ENCODE measurements around the gene DPY19L2.
A peak's percentile ranks its signal among the peaks of the same experiment; 100 is the strongest.
"Not testable (repeated sequence)": the region's sequence is repeated elsewhere in the genome, so short reads cannot be mapped to it uniquely, and the experiment has no call there.

The DPY19L2 gene

DNA sequence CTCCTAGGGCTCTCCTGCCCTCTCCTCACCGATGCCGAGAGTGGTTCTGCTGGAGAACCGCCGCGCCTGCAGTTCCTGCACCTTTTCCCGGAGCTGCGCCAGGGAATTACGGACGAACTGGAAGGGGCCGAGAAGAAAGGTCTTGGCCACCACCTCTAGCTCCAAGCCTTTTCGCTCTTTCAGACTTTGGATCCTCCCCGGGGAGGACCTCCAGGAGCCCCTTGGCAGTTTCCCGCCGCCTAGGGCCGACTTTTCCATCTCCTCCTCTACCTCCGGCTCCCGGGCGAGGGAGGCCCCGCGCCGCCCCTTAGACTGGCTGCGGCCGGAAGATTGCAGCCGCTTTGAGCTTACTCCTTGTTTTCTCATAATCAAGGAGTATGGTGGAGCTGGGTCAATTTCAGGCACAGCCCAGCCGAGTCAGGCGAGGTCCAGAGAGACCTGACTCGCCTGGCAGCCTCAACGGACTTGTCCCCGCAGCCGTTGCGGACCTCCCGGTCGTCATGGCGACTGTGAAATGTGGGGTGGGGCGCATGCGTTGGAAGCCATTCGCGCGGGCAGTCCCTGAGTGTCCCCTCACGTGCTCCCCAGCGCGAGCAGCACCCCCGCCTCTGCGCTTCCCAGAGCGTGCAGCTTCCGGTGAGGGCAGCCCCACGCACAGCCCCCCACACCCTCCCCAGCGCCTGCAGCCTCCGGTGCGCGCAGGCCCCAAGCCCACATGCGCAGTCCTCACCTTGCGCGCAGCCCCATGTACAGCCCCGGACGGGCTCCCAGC lies at the start of gene DPY19L2:
TSS of gene DPY19L2 (minus strand) at position 466 of the 772 bp plus-strand sequence. CDS start at position 366, 100 bp downstream.
- peak; percentile 61 for DNase-seq

GRCh38 chr12:63716891-63717290 lies 48.6 kb upstream of the DPY19L2 start:
- not testable (repeated sequence) for DNase-seq

GRCh38 chr12:63715107-63715625 lies 46.9 kb upstream of the DPY19L2 start:
- DNase-seq, result not testable (repeated sequence)

DNA sequence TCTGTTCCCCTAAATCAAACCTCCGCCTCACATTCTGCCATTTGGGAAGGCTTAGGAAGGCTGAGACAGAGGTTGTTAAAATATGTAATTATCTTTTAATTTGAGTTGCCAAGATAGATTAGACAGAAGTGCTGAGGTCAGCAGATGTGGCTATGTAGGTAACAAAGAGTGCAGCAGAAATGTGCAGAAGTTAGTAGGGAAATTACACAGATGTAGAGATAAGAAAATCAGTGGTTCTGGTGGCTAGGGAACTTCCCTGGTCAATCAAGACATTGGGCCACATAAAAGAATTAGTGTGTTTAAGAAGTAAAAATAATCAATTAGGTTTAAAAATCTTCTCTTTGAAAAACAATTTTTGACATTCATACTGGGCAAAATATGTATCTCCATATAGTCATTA lies 46.1 kb upstream of the DPY19L2 start:
- DNase-seq, result not testable (repeated sequence)

DNA sequence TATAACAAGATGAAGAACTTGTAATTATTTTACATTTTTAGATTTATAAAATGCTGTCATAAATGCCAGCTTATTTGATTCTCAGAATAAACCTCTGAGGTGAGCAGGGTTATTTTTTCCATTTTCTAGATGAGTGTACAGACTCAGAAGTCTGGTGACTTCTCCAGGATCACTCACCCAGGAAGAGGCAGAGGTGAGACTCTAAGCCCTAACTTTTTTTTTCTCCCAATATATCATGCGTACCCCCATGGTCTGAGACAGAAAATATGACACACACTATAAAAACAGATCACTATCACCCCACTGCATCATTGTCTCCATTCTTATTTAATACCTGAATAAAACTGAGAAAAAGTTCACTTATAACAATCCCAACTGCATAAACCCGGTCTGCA lies 45.4 kb upstream of the DPY19L2 start:
- DNase-seq, result not testable (repeated sequence)

DNA sequence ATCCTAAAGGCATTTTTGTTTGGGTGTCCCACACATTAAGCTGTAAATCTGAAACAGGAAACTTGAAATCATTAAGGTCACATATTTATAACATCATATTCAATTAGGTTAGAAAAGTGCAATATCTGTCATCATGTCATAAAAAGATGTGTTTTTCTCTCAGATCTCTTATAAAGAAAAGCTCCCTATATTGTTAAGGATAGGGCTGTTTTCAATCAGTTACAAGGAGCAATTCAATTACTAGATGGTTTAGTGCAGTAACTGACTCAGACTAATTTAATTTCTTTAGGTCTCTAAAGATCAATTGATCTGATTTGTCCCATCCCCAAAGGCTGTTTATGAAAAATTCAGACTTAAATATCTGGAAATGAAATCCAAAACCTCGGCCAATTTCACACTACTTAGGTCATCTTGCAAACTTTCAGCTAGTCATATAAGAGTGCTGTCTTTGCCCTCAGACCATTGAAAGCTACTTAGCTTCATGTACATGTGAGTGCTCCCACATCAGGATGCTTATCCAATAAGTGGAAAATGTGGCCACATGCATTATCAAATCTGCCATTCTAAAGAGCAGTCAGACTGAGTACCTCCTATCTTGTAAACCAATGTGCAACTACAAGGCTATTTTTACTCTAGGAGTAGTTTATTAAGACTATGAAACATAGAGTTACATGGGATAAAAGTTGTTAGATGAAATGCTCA lies 44.8 kb upstream of the DPY19L2 start:
- not testable (repeated sequence) for DNase-seq

DNA sequence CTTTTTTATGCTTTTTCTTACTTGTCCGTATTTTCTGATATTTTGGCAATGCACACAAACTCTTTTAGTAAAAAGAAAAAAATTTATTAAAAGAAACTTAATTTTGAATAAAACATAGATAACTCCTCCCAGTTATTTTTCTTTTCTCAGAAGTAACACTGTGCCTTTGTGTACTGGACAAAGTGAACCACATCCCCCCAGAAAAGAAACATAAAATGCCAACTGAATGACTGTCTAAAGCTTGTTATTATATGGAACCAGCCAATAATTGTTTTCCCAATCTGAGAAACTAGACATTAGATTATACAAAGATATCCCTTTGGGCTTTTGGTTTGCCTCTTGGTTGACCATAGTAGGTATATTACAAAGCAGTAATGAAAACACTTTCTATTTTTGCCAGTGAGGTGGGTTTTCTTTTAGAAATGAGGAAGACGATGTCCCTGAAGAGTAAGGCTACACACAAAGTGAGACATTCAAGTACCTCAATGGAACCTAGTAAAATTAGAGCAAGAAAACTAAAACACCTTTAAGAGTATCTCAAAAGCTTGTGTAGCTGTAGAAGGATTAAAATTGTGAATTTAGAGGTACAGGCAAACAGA lies 44.2 kb upstream of the DPY19L2 start:
- DNase-seq, result not testable (repeated sequence)

DNA sequence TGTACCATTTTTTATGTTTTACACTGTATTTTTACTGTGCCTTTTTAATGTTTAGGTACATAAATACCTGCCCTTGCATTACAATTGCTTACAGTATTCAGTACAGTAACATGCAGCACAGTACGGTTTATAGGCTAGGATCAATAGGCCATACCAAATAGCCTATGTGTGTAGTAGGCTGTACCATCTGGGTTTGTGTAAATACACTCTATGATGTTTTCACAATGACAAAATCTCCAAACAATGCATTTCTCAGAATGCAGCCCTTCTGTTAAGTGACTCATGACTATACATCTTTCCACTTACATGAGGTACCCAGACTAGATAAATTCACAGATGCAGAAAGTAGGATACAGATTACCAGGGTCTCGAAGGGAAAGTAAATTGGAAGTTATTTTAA lies 43.0 kb upstream of the DPY19L2 start:
- DNase-seq, result not testable (repeated sequence)

DNA sequence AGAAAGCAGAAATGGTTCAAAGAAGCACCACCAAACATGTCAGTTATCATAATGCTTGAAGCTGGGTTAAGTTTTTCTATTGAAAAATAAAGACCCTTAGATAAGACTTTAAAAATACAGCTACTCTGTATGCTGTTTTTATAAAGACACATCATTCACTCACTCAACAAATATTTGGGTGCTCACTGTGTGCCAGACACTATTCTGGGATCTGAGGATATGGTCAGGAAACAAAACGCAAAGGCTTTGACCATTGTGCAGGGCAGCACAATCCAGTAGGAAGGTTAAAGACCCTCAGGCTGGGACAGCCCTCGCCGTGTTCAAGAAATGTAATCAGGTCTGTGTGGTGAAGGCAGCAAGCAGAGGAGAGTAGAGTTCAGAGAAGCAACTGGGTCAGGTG lies 38.0 kb upstream of the DPY19L2 start:
- no peak for DNase-seq

GRCh38 chr12:63699678-63700382 lies 31.5 kb upstream of the DPY19L2 start:
- not testable (repeated sequence) for DNase-seq

GRCh38 chr12:63699011-63699410 lies 30.7 kb upstream of the DPY19L2 start:
- not testable (repeated sequence) for DNase-seq

DNA sequence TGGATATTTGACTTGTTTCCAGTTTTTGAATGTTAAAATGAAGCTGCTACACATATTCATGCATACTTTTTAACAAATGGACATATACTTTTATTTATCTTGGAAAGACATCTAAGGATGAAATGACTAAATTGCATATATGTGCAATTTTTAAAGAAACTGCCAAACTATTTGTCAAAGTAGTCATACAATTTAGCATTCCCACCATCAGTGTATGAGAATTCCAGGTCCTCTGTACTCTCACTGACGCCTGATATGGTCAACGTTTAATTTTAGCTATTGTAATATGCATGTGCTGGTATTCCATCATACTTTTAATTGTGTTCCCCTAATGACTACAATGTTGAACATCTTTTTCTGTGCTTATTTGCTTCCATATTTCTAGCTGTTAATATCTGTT lies 22.5 kb upstream of the DPY19L2 start:
- DNase-seq, result not testable (repeated sequence)

DNA sequence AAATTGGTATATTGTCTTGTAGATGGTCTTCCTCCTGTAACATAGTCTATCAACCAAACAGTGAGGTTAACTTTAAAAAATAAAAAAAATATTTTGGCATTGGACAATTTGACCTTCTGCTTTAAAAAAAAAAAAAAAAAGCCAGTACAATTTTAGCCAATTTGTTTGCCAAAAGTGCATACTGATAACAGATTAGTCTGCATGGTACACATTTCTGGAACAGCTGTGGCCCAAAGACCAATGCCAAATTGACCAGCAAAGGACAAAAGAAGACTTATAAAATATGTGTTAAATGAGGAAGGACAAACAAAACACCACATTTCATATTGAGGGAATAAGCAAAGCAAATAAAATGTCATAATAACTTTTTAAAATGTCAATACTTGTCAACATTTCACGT lies 20.8 kb upstream of the DPY19L2 start:
- DNase-seq, result not testable (repeated sequence)

GRCh38 chr12:63686623-63687022 lies 18.3 kb upstream of the DPY19L2 start:
- DNase-seq, result not testable (repeated sequence)

GRCh38 chr12:63685789-63686188 lies 17.5 kb upstream of the DPY19L2 start:
- DNase-seq, result not testable (repeated sequence)

- not testable (repeated sequence) for DNase-seq
These were observed 14.3 kb upstream of the DPY19L2 start for GRCh38 chr12:63682617-63683016.

DNA sequence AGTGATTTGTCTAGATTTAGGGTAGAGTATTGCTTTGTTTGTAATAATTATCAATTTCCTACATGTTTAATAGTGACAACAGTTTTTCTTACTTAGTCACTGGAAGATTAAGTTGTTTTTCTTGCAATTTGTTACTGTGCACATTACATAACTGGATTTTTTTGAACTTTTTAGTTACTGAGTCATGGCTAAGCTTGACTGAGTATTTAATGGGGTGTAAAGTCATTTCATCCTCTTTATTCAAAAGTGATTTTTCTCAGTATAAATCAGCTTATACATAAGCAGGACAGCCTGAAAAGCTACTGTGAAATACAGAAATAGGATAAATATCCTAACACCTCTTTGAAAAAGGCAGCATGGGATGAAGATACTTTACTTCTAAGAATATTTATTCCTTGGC lies 12.5 kb upstream of the DPY19L2 start:
- DNase-seq, result not testable (repeated sequence)

DNA sequence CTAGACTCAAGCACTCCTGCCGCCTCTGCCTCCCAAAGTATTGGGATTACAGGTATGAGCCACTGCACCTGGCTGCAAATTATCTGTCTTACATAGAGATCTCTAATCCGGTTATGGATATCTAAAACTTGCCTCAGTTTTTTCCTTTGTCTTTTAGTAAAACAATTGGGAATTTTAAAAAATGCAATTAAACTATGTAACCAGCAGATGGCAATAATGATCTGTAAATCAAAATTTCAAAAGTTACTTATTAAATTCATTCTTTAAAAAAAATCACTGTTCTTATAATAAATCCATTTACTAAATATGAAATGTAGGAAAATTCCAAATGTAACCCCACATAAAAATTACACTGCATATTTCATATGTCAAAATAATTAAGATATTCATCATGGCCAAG lies 4.3 kb upstream of the DPY19L2 start:
- not testable (repeated sequence) for DNase-seq

- not testable (repeated sequence) for DNase-seq
These were observed 1.6 kb upstream of the DPY19L2 start for GRCh38 chr12:63669936-63670335.

DNA sequence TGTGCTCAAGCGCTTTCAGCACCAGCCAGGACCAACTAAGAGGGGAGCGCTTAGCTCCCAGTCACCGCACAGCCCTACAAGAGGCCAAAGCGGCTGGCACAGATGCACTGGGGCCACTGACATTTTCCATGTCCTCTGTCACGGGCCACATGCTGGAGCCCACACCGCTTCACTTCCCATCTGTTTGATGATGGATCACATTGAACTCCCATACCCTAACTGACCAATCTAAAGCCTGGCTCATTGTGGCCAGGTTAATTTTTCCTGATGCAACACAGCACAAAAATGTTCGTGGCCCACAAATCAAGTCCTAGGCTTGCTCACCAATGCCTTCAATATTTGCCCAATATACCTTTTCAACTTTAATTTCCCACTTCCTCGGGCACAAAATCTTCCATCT lies 1.1 kb upstream of the DPY19L2 start:
- not testable (repeated sequence) for DNase-seq

GRCh38 chr12:63668800-63669365 lies 590 bp upstream of the DPY19L2 start:
- not testable (repeated sequence) for DNase-seq

DNA sequence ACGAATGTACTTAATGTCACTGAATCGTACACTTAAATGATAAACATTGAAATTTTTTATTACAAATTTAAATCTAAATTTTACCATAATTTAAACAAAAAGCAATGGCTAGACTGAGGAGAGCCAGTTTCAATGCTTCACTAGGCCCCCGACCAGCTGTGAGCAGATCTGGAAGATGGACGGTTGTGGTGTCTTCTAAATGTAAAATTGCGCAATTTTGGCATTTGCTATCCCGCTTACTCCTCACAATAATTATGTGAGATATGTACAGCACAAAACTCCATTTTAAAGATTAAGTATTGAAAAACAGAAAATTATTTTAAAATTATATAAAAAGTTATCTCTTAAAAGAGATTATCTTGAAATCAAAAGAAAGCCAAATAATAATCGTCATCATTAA lies 5.3 kb downstream of the DPY19L2 start:
- DNase-seq, result not testable (repeated sequence)

Measured in CD4-positive, alpha-beta T cell treated with Interferon gamma for 1 hour (primary cell).